AG09309 (cell line): ENCODE measurements around the gene PPP1R7.

Experiments used
- DNase-seq: peaks from one replicate; pipeline ENCODE4 v3.0.0-alpha.2; 2010; ENCODE audit warnings: low read depth
- H3K4me3 ChIP-seq: 2 replicates; pipeline ENCODE4 v1.5.1; 2011; ENCODE audit warnings: mild to moderate bottlenecking, low read depth, low read length, moderate library complexity; ENCODE audit not compliant: control insufficient read depth
- TF ChIP-seq, protein P1 (sequence below): IDR thresholded peaks from 2 replicates; pipeline ENCODE4 v1.5.1; 2011; ENCODE audit warnings: mild to moderate bottlenecking, low read depth, low read length, inconsistent platforms; ENCODE audit not compliant: insufficient read depth, control insufficient read depth; ENCODE audit errors: missing control alignments

PPP1R7 gene

DNA sequence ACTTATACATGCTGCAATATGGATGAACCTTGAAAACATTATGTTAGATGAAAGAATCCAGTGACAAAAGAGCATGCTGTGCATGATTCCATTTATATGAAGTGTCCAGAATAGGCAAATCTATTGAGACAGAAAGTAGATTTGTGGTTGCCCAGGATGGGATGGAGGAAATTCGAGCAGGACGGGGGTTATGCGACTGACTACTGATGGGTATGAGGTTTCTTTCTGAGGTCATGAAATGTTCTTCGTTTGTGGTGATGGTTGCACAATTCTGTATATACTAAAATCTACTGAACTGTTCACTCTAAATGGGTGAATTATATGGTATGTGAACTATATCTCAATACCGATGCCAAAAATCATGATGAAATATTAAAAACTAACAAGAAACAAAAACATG lies 29.3 kb upstream of the PPP1R7 start:
- H3K4me3 ChIP-seq = no peak overlapping the region
- DNase-seq = no peak
- TF ChIP-seq, protein P1, sequence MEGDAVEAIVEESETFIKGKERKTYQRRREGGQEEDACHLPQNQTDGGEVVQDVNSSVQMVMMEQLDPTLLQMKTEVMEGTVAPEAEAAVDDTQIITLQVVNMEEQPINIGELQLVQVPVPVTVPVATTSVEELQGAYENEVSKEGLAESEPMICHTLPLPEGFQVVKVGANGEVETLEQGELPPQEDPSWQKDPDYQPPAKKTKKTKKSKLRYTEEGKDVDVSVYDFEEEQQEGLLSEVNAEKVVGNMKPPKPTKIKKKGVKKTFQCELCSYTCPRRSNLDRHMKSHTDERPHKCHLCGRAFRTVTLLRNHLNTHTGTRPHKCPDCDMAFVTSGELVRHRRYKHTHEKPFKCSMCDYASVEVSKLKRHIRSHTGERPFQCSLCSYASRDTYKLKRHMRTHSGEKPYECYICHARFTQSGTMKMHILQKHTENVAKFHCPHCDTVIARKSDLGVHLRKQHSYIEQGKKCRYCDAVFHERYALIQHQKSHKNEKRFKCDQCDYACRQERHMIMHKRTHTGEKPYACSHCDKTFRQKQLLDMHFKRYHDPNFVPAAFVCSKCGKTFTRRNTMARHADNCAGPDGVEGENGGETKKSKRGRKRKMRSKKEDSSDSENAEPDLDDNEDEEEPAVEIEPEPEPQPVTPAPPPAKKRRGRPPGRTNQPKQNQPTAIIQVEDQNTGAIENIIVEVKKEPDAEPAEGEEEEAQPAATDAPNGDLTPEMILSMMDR = no peak

GRCh38 chr2:241122376-241123002 lies 27.8 kb upstream of the PPP1R7 start:
- no peak overlapping the region for H3K4me3 ChIP-seq
- no peak for DNase-seq
- TF ChIP-seq, protein P1 = no peak

DNA sequence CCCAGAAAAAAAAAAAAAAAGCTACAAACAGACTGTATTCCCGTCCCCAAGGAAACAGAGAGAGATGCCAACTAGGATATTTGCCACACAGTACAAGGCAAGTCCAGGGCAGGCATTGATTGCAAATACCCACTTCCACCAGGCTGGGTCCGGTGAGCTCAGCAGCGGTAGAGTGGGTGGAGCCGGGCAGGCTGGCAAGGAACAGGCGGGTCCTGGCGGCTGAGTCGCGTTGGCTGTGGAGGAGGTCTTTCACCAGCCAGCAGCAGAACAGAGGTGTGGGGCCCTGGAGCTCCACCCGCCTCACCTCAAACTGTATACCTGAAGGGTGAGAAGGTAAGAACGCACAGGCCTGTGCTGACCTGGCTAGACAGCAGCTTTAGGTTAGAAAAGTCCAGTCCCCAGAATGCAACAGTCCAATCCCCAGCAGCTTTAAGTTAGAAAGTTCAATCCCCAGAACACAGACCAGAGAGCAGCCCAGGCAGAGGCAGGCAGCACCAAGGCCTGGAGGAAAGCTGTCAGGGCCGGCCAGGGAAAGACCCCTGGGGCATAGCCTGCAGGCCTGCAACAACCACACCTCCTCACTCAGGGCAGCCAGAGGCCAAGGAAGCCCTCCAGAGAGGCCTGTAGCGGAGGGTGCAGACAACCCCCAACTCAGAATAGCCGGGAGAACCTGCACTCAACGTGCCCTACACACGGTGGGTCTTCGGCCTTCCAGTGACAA lies 26.3 kb upstream of the PPP1R7 start:
- TF ChIP-seq, protein P1 = no peak
- no peak for DNase-seq
- no peak overlapping the region for H3K4me3 ChIP-seq

DNA sequence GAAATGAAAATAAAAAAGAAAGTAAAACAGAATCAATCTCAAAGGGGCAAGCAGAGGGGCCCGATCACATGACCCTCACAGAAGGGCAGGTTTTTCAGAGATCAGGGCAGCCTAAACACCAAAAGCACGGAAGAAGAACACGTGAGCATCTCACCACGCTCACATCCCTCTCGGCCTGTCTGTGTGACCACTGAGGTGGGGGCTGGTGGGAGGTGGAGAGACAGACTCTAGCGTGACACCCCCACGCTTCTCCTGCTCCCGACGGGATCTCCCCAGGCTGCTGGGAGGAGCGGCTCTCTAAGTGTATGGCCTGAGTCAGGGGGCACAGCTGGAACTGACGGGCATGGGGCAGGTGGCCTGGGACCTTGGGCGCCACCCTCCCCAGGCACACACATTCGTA lies 24.6 kb upstream of the PPP1R7 start:
- TF ChIP-seq, protein P1 = no peak
- DNase-seq = no peak
- no peak overlapping the region for H3K4me3 ChIP-seq

DNA sequence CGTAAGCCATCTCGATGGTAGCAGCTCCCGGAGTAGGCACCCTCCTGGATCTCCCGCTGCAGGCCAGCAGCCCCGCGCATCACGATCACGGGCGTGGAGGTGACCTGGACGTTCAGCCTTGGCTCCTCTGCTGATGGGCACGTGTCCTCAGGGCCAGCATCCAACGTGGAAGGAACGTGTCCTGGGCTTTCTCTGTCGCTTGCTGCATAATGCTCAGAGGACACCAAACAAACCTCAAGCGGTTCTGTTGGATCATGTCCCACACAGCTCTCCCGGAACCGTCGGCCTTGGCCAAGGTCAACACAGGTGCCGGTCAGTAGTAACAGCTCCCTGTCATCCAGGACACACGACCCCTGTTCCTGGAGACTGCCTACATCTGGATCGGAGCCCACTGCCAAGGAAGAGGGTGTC lies 24.1 kb upstream of the PPP1R7 start:
- no peak overlapping the region for H3K4me3 ChIP-seq

GRCh38 chr2:241126771-241127202 lies 23.5 kb upstream of the PPP1R7 start:
- DNase-seq = no peak

More for the DNA sequence above, 24.1 kb upstream of the PPP1R7 start:
- DNase-seq = no peak
- TF ChIP-seq, protein P1 = no peak

More at GRCh38 chr2:241126771-241127202, 23.5 kb upstream of the PPP1R7 start:
- H3K4me3 ChIP-seq = no peak overlapping the region
- TF ChIP-seq, protein P1 = no peak
